Measurements from ENCODE around the gene TNFRSF19.

Gene TNFRSF19

GRCh38 chr13:23613596-23613995 lies 43.4 kb downstream of the TNFRSF19 start:
- peaks cover 24 to 34% of the 10 kb centered on the region in 2 experiments for H3K36me3 ChIP-seq (ENCODE audit: control insufficient read depth in 1 of 2, insufficient read depth in 2 of 2, low read length in 2 of 2)
- H2AFZ ChIP-seq (ENCODE audit: insufficient read depth, low read length, poor library complexity) = no peak overlapping the region
- DNase-seq = no peak
- no peaks in the 10 kb centered on the region for H3K79me2 ChIP-seq (ENCODE audit: control insufficient read depth, insufficient read depth, low read length, poor library complexity)
- H3K18ac ChIP-seq (ENCODE audit: low read length) = no peak overlapping the region
- H3K27ac ChIP-seq (ENCODE audit: low read depth, low read length) = no peak overlapping the region
- H2BK120ac ChIP-seq (ENCODE audit: insufficient read depth, low read length, poor library complexity) = no peak overlapping the region
- H2BK12ac ChIP-seq (ENCODE audit: low read length) = no peak overlapping the region
- H4K12ac ChIP-seq (ENCODE audit: low read depth, low read length) = no peak overlapping the region
- H3K9ac ChIP-seq (ENCODE audit: low read length) = no peak overlapping the region
- no peaks in the 10 kb centered on the region for H3K9me3 ChIP-seq (ENCODE audit: insufficient read depth, low read depth, low read length)
- no peak overlapping the region for H3K14ac ChIP-seq (ENCODE audit: low read length)
- H3K4me3 ChIP-seq (ENCODE audit: low read depth, low read length) = no peak overlapping the region
- no peaks in the 10 kb centered on the region for H3K27me3 ChIP-seq (ENCODE audit: insufficient read depth, low read length)
- H3K4ac ChIP-seq (ENCODE audit: low read depth, low read length) = no peak overlapping the region
- H4K8ac ChIP-seq (ENCODE audit: low read depth, low read length) = no peak overlapping the region
- H3K23ac ChIP-seq (ENCODE audit: low read length) = no peak overlapping the region
- peaks cover 8 to 17% of the 10 kb centered on the region in 2 experiments for H3K4me1 ChIP-seq (ENCODE audit: control insufficient read depth in 1 of 2, insufficient read depth in 2 of 2, low read length in 2 of 2)
- no peak overlapping the region for H2BK5ac ChIP-seq (ENCODE audit: low read depth, low read length, poor library complexity)
- peaks cover 2% of the 10 kb centered on the region for H3K79me1 ChIP-seq (ENCODE audit: low read length)
- H4K91ac ChIP-seq (ENCODE audit: low read depth, low read length) = no peak overlapping the region
- WGBS (ENCODE audit: extremely low coverage, insufficient coverage, insufficient read length) = no CpG with 5 or more reads among the region's 3 CpGs
- no peak overlapping the region for H3K4me2 ChIP-seq (ENCODE audit: low read length)
- H2AK5ac ChIP-seq (ENCODE audit: low read length) = no peak overlapping the region

- H3K4me3 ChIP-seq (ENCODE audit: low read depth, low read length) = no peak overlapping the region
- H3K36me3 ChIP-seq (ENCODE audit: control insufficient read depth in 1 of 2, insufficient read depth in 2 of 2, low read length in 2 of 2) = peaks cover 21 to 30% of the 10 kb centered on the region in 2 experiments
- no peak overlapping the region for H4K8ac ChIP-seq (ENCODE audit: low read depth, low read length)
- no peak overlapping the region for H2AK5ac ChIP-seq (ENCODE audit: low read length)
- no peak overlapping the region for H4K12ac ChIP-seq (ENCODE audit: low read depth, low read length)
- no peak overlapping the region for H2AFZ ChIP-seq (ENCODE audit: insufficient read depth, low read length, poor library complexity)
- no peak overlapping the region for H2BK5ac ChIP-seq (ENCODE audit: low read depth, low read length, poor library complexity)
- H3K79me1 ChIP-seq (ENCODE audit: low read length) = peaks cover 11% of the 10 kb centered on the region
- H3K4ac ChIP-seq (ENCODE audit: low read depth, low read length) = no peak overlapping the region
- H2BK120ac ChIP-seq (ENCODE audit: insufficient read depth, low read length, poor library complexity) = no peak overlapping the region
- H3K18ac ChIP-seq (ENCODE audit: low read length) = no peak overlapping the region
- H2BK12ac ChIP-seq (ENCODE audit: low read length) = no peak overlapping the region
- no peaks in the 10 kb centered on the region for H3K79me2 ChIP-seq (ENCODE audit: control insufficient read depth, insufficient read depth, low read length, poor library complexity)
- H3K27ac ChIP-seq (ENCODE audit: low read depth, low read length) = peak overlapping the region; percentile 16
- no peak overlapping the region for H4K91ac ChIP-seq (ENCODE audit: low read depth, low read length)
- WGBS (ENCODE audit: extremely low coverage, insufficient coverage, insufficient read length) = no CpG with 5 or more reads among the region's 15 CpGs
- no peak overlapping the region for H3K23ac ChIP-seq (ENCODE audit: low read length)
- H3K9me3 ChIP-seq (ENCODE audit: insufficient read depth, low read depth, low read length) = no peaks in the 10 kb centered on the region
- H3K27me3 ChIP-seq (ENCODE audit: insufficient read depth, low read length) = no peaks in the 10 kb centered on the region
- H3K9ac ChIP-seq (ENCODE audit: low read length) = no peak overlapping the region
- no peak overlapping the region for H3K14ac ChIP-seq (ENCODE audit: low read length)
- H3K4me1 ChIP-seq (ENCODE audit: control insufficient read depth in 1 of 2, insufficient read depth in 2 of 2, low read length in 2 of 2) = peaks cover 15 to 23% of the 10 kb centered on the region in 2 experiments
- no peak for DNase-seq
- no peak overlapping the region for H3K4me2 ChIP-seq (ENCODE audit: low read length)
Measured at GRCh38 chr13:23615395-23616081, 45.3 kb downstream of the TNFRSF19 start.

- Histone ChIP-seq H3K9me3 (ENCODE audit: insufficient read depth, low read depth, low read length) (no peaks in the 10 kb centered on the region), H4K91ac (ENCODE audit: low read depth, low read length) (no peak overlapping the region), H2BK120ac (ENCODE audit: insufficient read depth, low read length, poor library complexity) (no peak overlapping the region), H3K27me3 (ENCODE audit: insufficient read depth, low read length) (no peaks in the 10 kb centered on the region), H3K79me1 (ENCODE audit: low read length) (peaks cover 13% of the 10 kb centered on the region), H2AFZ (ENCODE audit: insufficient read depth, low read length, poor library complexity) (no peak overlapping the region), H3K4me1 (ENCODE audit: control insufficient read depth in 1 of 2, insufficient read depth in 2 of 2, low read length in 2 of 2) (peaks cover 20 to 30% of the 10 kb centered on the region in 2 experiments), H3K14ac (ENCODE audit: low read length) (no peak overlapping the region), H3K4ac (ENCODE audit: low read depth, low read length) (no peak overlapping the region), H3K79me2 (ENCODE audit: control insufficient read depth, insufficient read depth, low read length, poor library complexity) (no peaks in the 10 kb centered on the region), H2BK5ac (ENCODE audit: low read depth, low read length, poor library complexity) (no peak overlapping the region), H3K4me2 (ENCODE audit: low read length) (no peak overlapping the region), H3K23ac (ENCODE audit: low read length) (no peak overlapping the region), H4K12ac (ENCODE audit: low read depth, low read length) (no peak overlapping the region), H3K18ac (ENCODE audit: low read length) (no peak overlapping the region), H3K9ac (ENCODE audit: low read length) (no peak overlapping the region), H3K4me3 (ENCODE audit: low read depth, low read length) (no peak overlapping the region), H3K36me3 (ENCODE audit: control insufficient read depth in 1 of 2, insufficient read depth in 2 of 2, low read length in 2 of 2) (peaks cover 20 to 29% of the 10 kb centered on the region in 2 experiments), H4K8ac (ENCODE audit: low read depth, low read length) (no peak overlapping the region), H3K27ac (ENCODE audit: low read depth, low read length) (no peak overlapping the region), H2AK5ac (ENCODE audit: low read length) (no peak overlapping the region), H2BK12ac (ENCODE audit: low read length) (no peak overlapping the region)
- WGBS (ENCODE audit: extremely low coverage, insufficient coverage, insufficient read length) = no CpG with 5 or more reads among the region's 2 CpGs
- DNase-seq = no peak
Measured at GRCh38 chr13:23616228-23616627, 46.0 kb downstream of the TNFRSF19 start.

- Histone ChIP-seq H2BK5ac (ENCODE audit: low read depth, low read length, poor library complexity) (peak overlapping the region; percentile 78), H3K23ac (ENCODE audit: low read length) (no peak overlapping the region), H3K4me1 (ENCODE audit: control insufficient read depth in 1 of 2, insufficient read depth in 2 of 2, low read length in 2 of 2) (peaks cover 20 to 32% of the 10 kb centered on the region in 2 experiments), H4K12ac (ENCODE audit: low read depth, low read length) (no peak overlapping the region), H4K8ac (ENCODE audit: low read depth, low read length) (no peak overlapping the region), H3K9ac (ENCODE audit: low read length) (no peak overlapping the region), H3K18ac (ENCODE audit: low read length) (no peak overlapping the region), H2BK12ac (ENCODE audit: low read length) (peak overlapping the region; percentile 15), H2AFZ (ENCODE audit: insufficient read depth, low read length, poor library complexity) (no peak overlapping the region), H3K4me3 (ENCODE audit: low read depth, low read length) (no peak overlapping the region), H3K79me2 (ENCODE audit: control insufficient read depth, insufficient read depth, low read length, poor library complexity) (no peaks in the 10 kb centered on the region), H2BK120ac (ENCODE audit: insufficient read depth, low read length, poor library complexity) (no peak overlapping the region), H3K14ac (ENCODE audit: low read length) (no peak overlapping the region), H3K27me3 (ENCODE audit: insufficient read depth, low read length) (no peaks in the 10 kb centered on the region), H3K4ac (ENCODE audit: low read depth, low read length) (no peak overlapping the region), H3K9me3 (ENCODE audit: insufficient read depth, low read depth, low read length) (no peaks in the 10 kb centered on the region), H3K79me1 (ENCODE audit: low read length) (peaks cover 13% of the 10 kb centered on the region), H3K4me2 (ENCODE audit: low read length) (no peak overlapping the region), H4K91ac (ENCODE audit: low read depth, low read length) (peak overlapping the region; percentile 32), H2AK5ac (ENCODE audit: low read length) (no peak overlapping the region), H3K27ac (ENCODE audit: low read depth, low read length) (peak overlapping the region; percentile 22), H3K36me3 (ENCODE audit: control insufficient read depth in 1 of 2, insufficient read depth in 2 of 2, low read length in 2 of 2) (peaks cover 23 to 32% of the 10 kb centered on the region in 2 experiments)
- no peak for DNase-seq
- no CpG with 5 or more reads among the region's 3 CpGs for WGBS (ENCODE audit: extremely low coverage, insufficient coverage, insufficient read length)
Measured at GRCh38 chr13:23617551-23618024, 47.4 kb downstream of the TNFRSF19 start.
